ENCODE data around the gene LRRC74A. TPM values are rescaled to one million over a fixed set of nuclear protein-coding genes. Genes with fewer than 3 reads are reported as not detected.

LRRC74A gene
- total RNA-seq, 1 donor from 2014 or later, result not detected

GRCh38 chr14:76833011-76833410 is 6.8 kb downstream of the LRRC74A start:
- Mint-ChIP-seq H3K4me3 (ENCODE audit: unreplicated experiment) (no peak overlapping the region), H3K4me1 (ENCODE audit: low read depth) (no peaks in the 10 kb centered on the region), H3K36me3 (ENCODE audit: low read depth) (no peaks in the 10 kb centered on the region), H3K27me3 (ENCODE audit: low read depth) (peaks cover 7% of the 10 kb centered on the region), H3K9me3 (ENCODE audit: low read depth) (peaks cover 4% of the 10 kb centered on the region), H3K27ac (ENCODE audit: unreplicated experiment) (no peak overlapping the region)
- TF ChIP-seq, protein P1, sequence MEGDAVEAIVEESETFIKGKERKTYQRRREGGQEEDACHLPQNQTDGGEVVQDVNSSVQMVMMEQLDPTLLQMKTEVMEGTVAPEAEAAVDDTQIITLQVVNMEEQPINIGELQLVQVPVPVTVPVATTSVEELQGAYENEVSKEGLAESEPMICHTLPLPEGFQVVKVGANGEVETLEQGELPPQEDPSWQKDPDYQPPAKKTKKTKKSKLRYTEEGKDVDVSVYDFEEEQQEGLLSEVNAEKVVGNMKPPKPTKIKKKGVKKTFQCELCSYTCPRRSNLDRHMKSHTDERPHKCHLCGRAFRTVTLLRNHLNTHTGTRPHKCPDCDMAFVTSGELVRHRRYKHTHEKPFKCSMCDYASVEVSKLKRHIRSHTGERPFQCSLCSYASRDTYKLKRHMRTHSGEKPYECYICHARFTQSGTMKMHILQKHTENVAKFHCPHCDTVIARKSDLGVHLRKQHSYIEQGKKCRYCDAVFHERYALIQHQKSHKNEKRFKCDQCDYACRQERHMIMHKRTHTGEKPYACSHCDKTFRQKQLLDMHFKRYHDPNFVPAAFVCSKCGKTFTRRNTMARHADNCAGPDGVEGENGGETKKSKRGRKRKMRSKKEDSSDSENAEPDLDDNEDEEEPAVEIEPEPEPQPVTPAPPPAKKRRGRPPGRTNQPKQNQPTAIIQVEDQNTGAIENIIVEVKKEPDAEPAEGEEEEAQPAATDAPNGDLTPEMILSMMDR (IDR thresholded peaks at IDR 0.05), result no peak
- DNase-seq (ENCODE audit: low spot score), result no peak

DNA sequence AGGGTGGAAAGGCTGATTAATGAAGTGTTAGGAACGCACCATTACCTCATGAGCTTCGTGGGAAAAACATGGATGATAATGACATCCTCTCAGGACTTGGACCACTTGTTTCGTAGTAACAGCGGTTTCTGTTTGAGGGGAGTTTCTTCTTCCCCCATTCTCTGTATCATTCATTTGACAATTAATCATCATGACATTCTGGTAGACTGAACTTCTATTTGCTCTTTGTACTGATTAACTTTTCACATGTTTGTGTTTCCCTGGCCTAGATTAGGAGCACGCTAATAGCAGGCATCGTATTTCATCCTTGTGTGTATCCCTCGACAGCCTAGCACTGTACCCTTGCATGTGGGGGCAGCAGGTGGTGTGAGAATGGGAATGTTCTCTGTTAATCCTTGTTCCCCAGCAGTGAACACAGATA is 8.0 kb downstream of the LRRC74A start:
- H3K4me1 Mint-ChIP-seq (ENCODE audit: low read depth), result no peaks in the 10 kb centered on the region
- H3K27me3 Mint-ChIP-seq (ENCODE audit: low read depth), result peaks cover 11% of the 10 kb centered on the region
- no peak overlapping the region for H3K4me3 Mint-ChIP-seq (ENCODE audit: unreplicated experiment)
- H3K9me3 Mint-ChIP-seq (ENCODE audit: low read depth), result peaks cover 4% of the 10 kb centered on the region
- TF ChIP-seq, protein P1 (IDR thresholded peaks at IDR 0.05), result no peak
- DNase-seq (ENCODE audit: low spot score), result no peak
- no peak overlapping the region for H3K27ac Mint-ChIP-seq (ENCODE audit: unreplicated experiment)
- H3K36me3 Mint-ChIP-seq (ENCODE audit: low read depth), result no peaks in the 10 kb centered on the region

- no peak for DNase-seq (ENCODE audit: low spot score)
- H3K27me3 Mint-ChIP-seq (ENCODE audit: low read depth), result peaks cover 14% of the 10 kb centered on the region
- no peaks in the 10 kb centered on the region for H3K4me1 Mint-ChIP-seq (ENCODE audit: low read depth)
- H3K9me3 Mint-ChIP-seq (ENCODE audit: low read depth), result peaks cover 4% of the 10 kb centered on the region
- H3K4me3 Mint-ChIP-seq (ENCODE audit: unreplicated experiment), result no peak overlapping the region
- H3K36me3 Mint-ChIP-seq (ENCODE audit: low read depth), result no peaks in the 10 kb centered on the region
- TF ChIP-seq, protein P1 (IDR thresholded peaks at IDR 0.05), result no peak
- no peak overlapping the region for H3K27ac Mint-ChIP-seq (ENCODE audit: unreplicated experiment)
Observed at GRCh38 chr14:76836029-76836630, 9.9 kb downstream of the LRRC74A start.

- Mint-ChIP-seq H3K4me1 (ENCODE audit: low read depth) (no peaks in the 10 kb centered on the region), H3K27ac (ENCODE audit: unreplicated experiment) (no peak overlapping the region), H3K27me3 (ENCODE audit: low read depth) (peaks cover 14% of the 10 kb centered on the region), H3K4me3 (ENCODE audit: unreplicated experiment) (no peak overlapping the region), H3K9me3 (ENCODE audit: low read depth) (no peaks in the 10 kb centered on the region), H3K36me3 (ENCODE audit: low read depth) (no peaks in the 10 kb centered on the region)
- no peak for DNase-seq (ENCODE audit: low spot score)
- TF ChIP-seq, protein P1 (IDR thresholded peaks at IDR 0.05), result no peak
Observed at GRCh38 chr14:76837524-76837923, 11.3 kb downstream of the LRRC74A start.

DNA sequence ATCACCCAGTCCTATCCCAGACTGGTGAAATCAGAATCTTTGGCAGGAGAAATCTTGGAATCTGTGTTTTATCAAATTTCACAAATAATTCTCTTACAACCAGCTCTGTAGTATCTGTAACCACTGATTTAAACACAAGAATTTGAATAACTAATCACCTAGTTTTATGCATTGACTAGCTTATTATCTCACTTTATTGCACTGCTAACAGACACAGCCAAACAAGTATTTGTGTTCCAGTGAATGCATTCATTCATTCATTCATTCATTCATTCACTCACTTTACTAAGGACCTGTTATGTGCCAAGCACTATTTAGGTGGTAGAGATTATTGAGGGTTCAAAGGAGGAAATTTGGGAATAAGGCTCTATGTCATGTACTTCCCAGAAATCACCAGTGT is 16.2 kb downstream of the LRRC74A start:
- H3K27me3 Mint-ChIP-seq (ENCODE audit: low read depth), result peaks cover 26% of the 10 kb centered on the region
- H3K27ac Mint-ChIP-seq (ENCODE audit: unreplicated experiment), result no peak overlapping the region
- no peaks in the 10 kb centered on the region for H3K4me1 Mint-ChIP-seq (ENCODE audit: low read depth)
- H3K4me3 Mint-ChIP-seq (ENCODE audit: unreplicated experiment), result no peak overlapping the region
- TF ChIP-seq, protein P1 (IDR thresholded peaks at IDR 0.05), result no peak
- no peaks in the 10 kb centered on the region for H3K36me3 Mint-ChIP-seq (ENCODE audit: low read depth)
- no peaks in the 10 kb centered on the region for H3K9me3 Mint-ChIP-seq (ENCODE audit: low read depth)
- DNase-seq (ENCODE audit: low spot score), result no peak

Data from chondrocyte (in vitro differentiated cells).